HEK293 (cell line): ENCODE measurements around the gene FXYD1.

ENCODE experiments used
- CTCF ChIA-PET: fragments of 350-600 bp; formaldehyde crosslinking; extraction: SDS; loops from one replicate; lab custom pipeline; 2021; ENCODE audit warnings: antibody characterized with exemption; lab: Yijun Ruan, JAX
- POLR2A ChIA-PET: fragments of 300-600 bp; formaldehyde crosslinking; extraction: SDS; loops from one replicate; lab custom pipeline; 2020; ENCODE audit warnings: antibody characterized with exemption, inconsistent platforms; lab: Yijun Ruan, JAX
- H3K27ac ChIP-seq: fragments of 200-500 bp; sonication (Bioruptor generic); 2 replicates; pipeline ENCODE4 v1.5.1; 2014; ENCODE audit warnings: low read depth, low read length, control low read depth, inconsistent platforms; ENCODE audit errors: extremely low read depth
- H3K36me3 ChIP-seq, 2 experiments: fragments of 200-500 bp in 1 of 2; sonication (Bioruptor generic) in 1 of 2; 1 replicate in 1 of 2; 2 replicates in 1 of 2; pipeline ENCODE4 v1.5.1; 2014 to 2017; ENCODE audit warnings: inconsistent platforms in 2 of 2, low read length in 2 of 2; ENCODE audit not compliant: control insufficient read depth in 2 of 2, insufficient read depth in 1 of 2
- H3K4me1 ChIP-seq: fragments of 200-500 bp; sonication (Bioruptor generic); 2 replicates; pipeline ENCODE4 v1.5.1; 2014; ENCODE audit warnings: mild to moderate bottlenecking, low read length, inconsistent platforms; ENCODE audit not compliant: control insufficient read depth, insufficient read depth
- H3K4me3 ChIP-seq: 2 replicates; pipeline ENCODE4 v1.5.1; 2011; ENCODE audit warnings: low read depth, mild to moderate bottlenecking, control low read depth, low read length, moderate library complexity
- H3K9me3 ChIP-seq: fragments of 200-500 bp; sonication (Bioruptor generic); 2 replicates; pipeline ENCODE4 v1.5.1; 2014; ENCODE audit warnings: low read depth, low read length, inconsistent platforms; ENCODE audit not compliant: control insufficient read depth, insufficient read depth
- HOXC10 ChIP-seq: sonication (generic); formaldehyde crosslinking; IDR thresholded peaks from 2 replicates; pipeline ENCODE4 v1.8.1; 2023; ENCODE audit warnings: mild to moderate bottlenecking, missing genetic modification reagents
- KLF1 ChIP-seq: fragments of 450-650 bp; formaldehyde crosslinking; IDR thresholded peaks from 2 replicates; pipeline ENCODE4 v1.5.1; 2016; ENCODE audit warnings: missing biosample characterization, missing genetic modification characterization
- OSR2 ChIP-seq: fragments of 450-650 bp; formaldehyde crosslinking; IDR thresholded peaks from 2 replicates; pipeline ENCODE4 v1.5.1; 2016; ENCODE audit warnings: missing biosample characterization, missing genetic modification characterization
- SP2 ChIP-seq: fragments of 450-650 bp; formaldehyde crosslinking; IDR thresholded peaks from 2 replicates; pipeline ENCODE4 v1.5.1; 2016; ENCODE audit warnings: missing biosample characterization, missing genetic modification characterization
- ZBTB21 ChIP-seq: fragments of 450-650 bp; formaldehyde crosslinking; IDR thresholded peaks from 2 replicates; pipeline ENCODE4 v1.5.1; 2017; ENCODE audit warnings: missing biosample characterization, missing genetic modification characterization
- ZFP37 ChIP-seq: fragments of 450-650 bp; formaldehyde crosslinking; IDR thresholded peaks from 2 replicates; pipeline ENCODE4 v1.5.1; 2016; ENCODE audit warnings: missing biosample characterization, missing genetic modification characterization
- ZNF211 ChIP-seq: fragments of 450-650 bp; formaldehyde crosslinking; IDR thresholded peaks from 2 replicates; pipeline ENCODE4 v1.5.1; 2016; ENCODE audit warnings: low read depth, missing biosample characterization, missing genetic modification characterization
- ZNF214 ChIP-seq: fragments of 450-650 bp; formaldehyde crosslinking; IDR thresholded peaks from 2 replicates; pipeline ENCODE4 v1.5.1; 2017; ENCODE audit warnings: missing biosample characterization, mild to moderate bottlenecking, missing genetic modification characterization, borderline replicate concordance
- ZNF223 ChIP-seq: fragments of 450-650 bp; formaldehyde crosslinking; IDR thresholded peaks from 2 replicates; pipeline ENCODE4 v1.5.1; 2016; ENCODE audit warnings: missing biosample characterization, missing genetic modification characterization
- ZNF23 ChIP-seq: fragments of 450-650 bp; formaldehyde crosslinking; IDR thresholded peaks from 2 replicates; pipeline ENCODE4 v1.5.1; 2016; ENCODE audit warnings: missing biosample characterization, missing genetic modification characterization, borderline replicate concordance
- ZNF335 ChIP-seq: fragments of 450-650 bp; formaldehyde crosslinking; conservative IDR thresholded peaks from 2 replicates; pipeline ENCODE4 v1.5.1; 2016; ENCODE audit warnings: missing biosample characterization, missing genetic modification characterization
- ZNF350 ChIP-seq: fragments of 450-650 bp; formaldehyde crosslinking; IDR thresholded peaks from 2 replicates; pipeline ENCODE4 v1.5.0; 2017; ENCODE audit warnings: missing biosample characterization, mild to moderate bottlenecking, missing genetic modification characterization
- ZNF394 ChIP-seq: fragments of 450-650 bp; formaldehyde crosslinking; IDR thresholded peaks from 2 replicates; pipeline ENCODE4 v1.5.1; 2016; ENCODE audit warnings: missing biosample characterization, missing genetic modification characterization, mild to moderate bottlenecking, moderate library complexity, borderline replicate concordance
- ZNF664 ChIP-seq: fragments of 450-650 bp; formaldehyde crosslinking; IDR thresholded peaks from 2 replicates; pipeline ENCODE4 v1.5.1; 2016; ENCODE audit warnings: missing biosample characterization, missing genetic modification characterization
- ZNF76 ChIP-seq: fragments of 450-650 bp; formaldehyde crosslinking; IDR thresholded peaks from 2 replicates; pipeline ENCODE4; 2016; ENCODE audit warnings: low read depth, missing biosample characterization, missing genetic modification characterization, borderline replicate concordance
- ZNF777 ChIP-seq: fragments of 450-650 bp; formaldehyde crosslinking; IDR thresholded peaks from 2 replicates; pipeline ENCODE4 v1.5.1; 2017; ENCODE audit warnings: missing biosample characterization, missing genetic modification characterization, borderline replicate concordance
- ZNF837 ChIP-seq: fragments of 450-650 bp; formaldehyde crosslinking; IDR thresholded peaks from 2 replicates; pipeline ENCODE4 v1.5.1; 2016; ENCODE audit warnings: missing biosample characterization, missing genetic modification characterization
- TF ChIP-seq, protein P1 (sequence below): fragments of 450-650 bp; formaldehyde crosslinking; IDR thresholded peaks from 2 replicates; pipeline ENCODE4 v1.5.1; 2017; ENCODE audit warnings: missing biosample characterization, missing genetic modification characterization
- TF ChIP-seq, protein P2 (sequence below): fragments of 450-650 bp; formaldehyde crosslinking; IDR thresholded peaks from 2 replicates; pipeline ENCODE4 v1.5.1; 2017; ENCODE audit warnings: missing biosample characterization, missing genetic modification characterization
- TF ChIP-seq, protein P3 (sequence below): fragments of 450-650 bp; formaldehyde crosslinking; IDR thresholded peaks from 2 replicates; pipeline ENCODE4 v1.5.1; 2016; ENCODE audit warnings: missing biosample characterization, missing genetic modification characterization, low read depth

The FXYD1 gene

DNA sequence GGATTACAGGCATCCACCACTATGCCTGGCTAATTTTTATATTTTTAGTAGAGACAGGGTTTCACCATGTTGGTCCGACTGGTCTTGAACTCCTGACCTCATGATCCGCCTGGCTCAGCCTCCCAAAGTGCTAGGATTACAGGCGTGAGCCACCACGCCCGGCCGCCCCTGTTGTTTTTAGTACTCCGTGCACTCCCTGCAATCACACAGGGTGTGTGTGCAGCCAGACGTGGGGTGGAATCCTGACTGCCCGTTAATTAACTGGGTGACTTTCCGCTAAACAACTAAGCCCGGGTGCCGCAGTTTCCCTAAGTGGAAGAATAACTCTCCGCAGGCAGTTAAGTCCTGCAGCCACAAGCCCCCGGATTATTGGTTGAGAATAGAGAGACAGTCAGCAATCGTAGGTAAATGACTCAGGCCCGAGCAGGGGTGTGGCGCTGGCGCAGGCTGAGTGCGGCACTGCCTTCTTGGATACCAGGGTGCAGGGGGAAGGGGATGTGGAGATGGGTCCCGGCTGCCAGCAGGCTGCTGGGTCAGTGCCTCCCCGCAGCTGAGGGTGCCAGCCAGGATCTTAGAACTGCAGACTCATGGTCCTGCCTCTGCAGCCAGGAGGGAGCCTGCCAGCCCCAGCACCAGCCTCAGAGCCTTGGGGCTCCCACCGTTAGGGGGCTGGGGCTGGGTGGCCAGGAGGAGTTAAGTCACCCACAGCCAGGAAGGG lies 29.1 kb upstream of the FXYD1 start:
- H3K9me3 ChIP-seq: no peaks in the 10 kb centered on the region
- POLR2A ChIA-PET: no interaction called here
- H3K36me3 ChIP-seq: no peaks in the 10 kb centered on the region; a peak in 1 of 3 replicates
- CTCF ChIA-PET: interaction anchor here (1.5 to 3.2 kb wide), 4 partner anchors 19 to 43 kb away, joined by 5 to 21 read pairs (median 16); no protein-coding TSS in a partner anchor
- TF ChIP-seq ZNF350 (tag by site-specific recombination) (no peak), ZNF214 (tag by site-specific recombination) (no peak), ZNF335 (tag by site-specific recombination) (no peak), ZNF664 (tag by site-specific recombination) (no peak), ZNF837 (tag by site-specific recombination) (no peak), KLF1 (peak; percentile 45; the same call in 1 of the 2 replicates), ZNF394 (no peak)
- H3K27ac ChIP-seq: no peak overlapping the region
- no peak overlapping the region for H3K4me3 ChIP-seq
- H3K4me1 ChIP-seq: no peaks in the 10 kb centered on the region

DNA sequence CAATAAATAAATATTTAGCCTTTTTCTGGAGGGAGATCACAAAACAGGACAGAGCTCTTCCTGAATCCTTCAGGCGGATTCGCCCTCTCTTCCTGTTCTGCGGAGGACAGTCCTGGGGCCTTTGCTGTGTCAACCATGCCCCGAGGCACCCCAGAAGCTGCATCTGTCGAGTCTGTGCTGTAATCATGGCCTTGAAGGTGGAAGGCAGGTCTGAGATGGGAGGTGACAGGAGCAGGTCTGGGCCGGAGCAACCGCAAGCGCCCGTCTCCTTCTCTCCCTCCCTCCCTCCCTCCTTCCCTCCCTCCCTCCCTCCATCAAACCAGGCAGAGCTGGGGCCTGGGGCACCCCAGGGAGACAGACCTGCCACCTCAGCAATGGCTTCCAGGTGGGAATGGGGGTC lies 27.6 kb upstream of the FXYD1 start:
- CTCF ChIA-PET: interaction anchor here (0.6 to 3.2 kb wide), 10 partner anchors 10 to 384 kb away, joined by 3 to 29 read pairs (median 6); partner anchors contain the start of gene LGI4
- Histone ChIP-seq H3K36me3 (no peaks in the 10 kb centered on the region; a peak in 1 of 3 replicates), H3K9me3 (no peaks in the 10 kb centered on the region), H3K27ac (no peak overlapping the region), H3K4me1 (peaks cover 1% of the 10 kb centered on the region; the same call in 1 of the 2 replicates), H3K4me3 (no peak overlapping the region)
- POLR2A ChIA-PET: interaction anchor here (0.6 kb wide), 1 partner anchor 172 kb away, joined by 3 read pairs; no protein-coding TSS in a partner anchor
- TF ChIP-seq SP2 (tag by site-specific recombination) (no peak), ZNF76 (no peak), ZNF223 (tag by site-specific recombination) (no peak), ZNF777 (no peak)
- TF ChIP-seq, protein P1, sequence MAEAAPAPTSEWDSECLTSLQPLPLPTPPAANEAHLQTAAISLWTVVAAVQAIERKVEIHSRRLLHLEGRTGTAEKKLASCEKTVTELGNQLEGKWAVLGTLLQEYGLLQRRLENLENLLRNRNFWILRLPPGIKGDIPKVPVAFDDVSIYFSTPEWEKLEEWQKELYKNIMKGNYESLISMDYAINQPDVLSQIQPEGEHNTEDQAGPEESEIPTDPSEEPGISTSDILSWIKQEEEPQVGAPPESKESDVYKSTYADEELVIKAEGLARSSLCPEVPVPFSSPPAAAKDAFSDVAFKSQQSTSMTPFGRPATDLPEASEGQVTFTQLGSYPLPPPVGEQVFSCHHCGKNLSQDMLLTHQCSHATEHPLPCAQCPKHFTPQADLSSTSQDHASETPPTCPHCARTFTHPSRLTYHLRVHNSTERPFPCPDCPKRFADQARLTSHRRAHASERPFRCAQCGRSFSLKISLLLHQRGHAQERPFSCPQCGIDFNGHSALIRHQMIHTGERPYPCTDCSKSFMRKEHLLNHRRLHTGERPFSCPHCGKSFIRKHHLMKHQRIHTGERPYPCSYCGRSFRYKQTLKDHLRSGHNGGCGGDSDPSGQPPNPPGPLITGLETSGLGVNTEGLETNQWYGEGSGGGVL (tag by site-specific recombination): no peak

DNA sequence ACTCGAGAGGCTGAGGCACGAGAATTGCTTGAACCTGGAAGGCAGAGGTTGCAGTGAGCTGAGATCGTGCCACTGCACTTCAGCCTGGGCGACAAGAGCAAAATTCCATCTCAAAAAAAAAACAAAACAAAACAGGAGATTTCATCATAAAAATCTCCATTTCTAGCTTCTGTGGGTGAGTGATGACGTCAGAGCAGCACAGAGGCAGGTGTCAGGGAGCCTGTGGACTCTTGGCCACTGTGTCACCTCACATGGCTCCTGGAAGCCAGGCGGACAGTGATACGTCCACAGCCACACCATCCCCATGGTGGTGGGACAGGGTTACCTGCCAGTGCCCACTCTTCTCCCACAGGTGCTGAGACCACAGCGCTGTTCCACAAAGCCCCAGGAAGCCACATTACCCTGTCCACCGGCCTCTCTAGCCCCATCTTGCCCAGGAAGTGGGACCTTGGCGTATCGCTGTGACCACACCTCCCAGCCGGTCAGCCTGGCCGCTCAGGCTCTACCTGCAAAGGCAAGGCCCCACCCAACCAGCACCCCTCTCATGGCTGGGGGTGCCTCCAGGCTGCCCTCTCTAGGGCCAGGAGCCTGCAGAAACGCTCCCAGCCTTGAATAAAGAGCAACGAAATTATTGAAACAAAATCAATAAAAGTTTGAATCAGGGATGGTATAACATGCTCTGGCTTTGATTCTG lies 25.5 kb upstream of the FXYD1 start:
- Histone ChIP-seq H3K36me3 (no peaks in the 10 kb centered on the region; a peak in 1 of 3 replicates), H3K9me3 (no peaks in the 10 kb centered on the region), H3K4me1 (peaks cover 2% of the 10 kb centered on the region; the same call in 1 of the 2 replicates), H3K27ac (no peak overlapping the region), H3K4me3 (no peak overlapping the region)
- TF ChIP-seq ZNF23 (tag by site-specific recombination) (no peak), ZFP37 (tag by site-specific recombination) (no peak), ZBTB21 (0 out of 2 replicates have a peak, but pooled peaks have one; percentile 13), ZNF211 (no peak), OSR2 (tag by site-specific recombination) (0 out of 2 replicates have a peak, but pooled peaks have one; percentile 36), HOXC10 (CRISPR knock-in tag) (no peak)
- TF ChIP-seq, protein P2, sequence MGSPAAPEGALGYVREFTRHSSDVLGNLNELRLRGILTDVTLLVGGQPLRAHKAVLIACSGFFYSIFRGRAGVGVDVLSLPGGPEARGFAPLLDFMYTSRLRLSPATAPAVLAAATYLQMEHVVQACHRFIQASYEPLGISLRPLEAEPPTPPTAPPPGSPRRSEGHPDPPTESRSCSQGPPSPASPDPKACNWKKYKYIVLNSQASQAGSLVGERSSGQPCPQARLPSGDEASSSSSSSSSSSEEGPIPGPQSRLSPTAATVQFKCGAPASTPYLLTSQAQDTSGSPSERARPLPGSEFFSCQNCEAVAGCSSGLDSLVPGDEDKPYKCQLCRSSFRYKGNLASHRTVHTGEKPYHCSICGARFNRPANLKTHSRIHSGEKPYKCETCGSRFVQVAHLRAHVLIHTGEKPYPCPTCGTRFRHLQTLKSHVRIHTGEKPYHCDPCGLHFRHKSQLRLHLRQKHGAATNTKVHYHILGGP (tag by site-specific recombination): no peak
- TF ChIP-seq, protein P3, sequence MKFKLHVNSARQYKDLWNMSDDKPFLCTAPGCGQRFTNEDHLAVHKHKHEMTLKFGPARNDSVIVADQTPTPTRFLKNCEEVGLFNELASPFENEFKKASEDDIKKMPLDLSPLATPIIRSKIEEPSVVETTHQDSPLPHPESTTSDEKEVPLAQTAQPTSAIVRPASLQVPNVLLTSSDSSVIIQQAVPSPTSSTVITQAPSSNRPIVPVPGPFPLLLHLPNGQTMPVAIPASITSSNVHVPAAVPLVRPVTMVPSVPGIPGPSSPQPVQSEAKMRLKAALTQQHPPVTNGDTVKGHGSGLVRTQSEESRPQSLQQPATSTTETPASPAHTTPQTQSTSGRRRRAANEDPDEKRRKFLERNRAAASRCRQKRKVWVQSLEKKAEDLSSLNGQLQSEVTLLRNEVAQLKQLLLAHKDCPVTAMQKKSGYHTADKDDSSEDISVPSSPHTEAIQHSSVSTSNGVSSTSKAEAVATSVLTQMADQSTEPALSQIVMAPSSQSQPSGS (tag by site-specific recombination): 0 out of 2 replicates have a peak, but pooled peaks have one; percentile 31
- POLR2A ChIA-PET: interaction anchor here (0.7 kb wide), 1 partner anchor 15 kb away, joined by 3 read pairs; no protein-coding TSS in a partner anchor
- CTCF ChIA-PET: interaction anchor here (0.8 to 3.2 kb wide), 4 partner anchors 22 to 129 kb away, joined by 4 to 29 read pairs (median 21); partner anchors contain the start of gene LGI4
